CD8-positive, alpha-beta memory T cell (primary cell): Measurements from ENCODE around the gene SEPTIN14. TPM values are rescaled to one million over a fixed set of nuclear protein-coding genes. Genes with fewer than 3 reads are reported as not detected.
"Not testable (repeated sequence)": the region's sequence is repeated elsewhere in the genome, so short reads cannot be mapped to it uniquely, and the experiment has no call there.

Source experiments
- CTCF ChIA-PET: fragments of 350-600 bp; sonication (Branson Sonifier 250); formaldehyde crosslinking; loops from one replicate; lab custom pipeline; 2021; ENCODE audit warnings: antibody characterized with exemption; lab: Charles Lee
- POLR2A ChIA-PET: fragments of 350-600 bp; sonication (Branson Sonifier 250); formaldehyde crosslinking; loops from one replicate; lab custom pipeline; 2021; ENCODE audit warnings: antibody characterized with exemption; lab: Charles Lee
- DNase-seq, 5 donors: peaks; one replicate each; pipeline versions ENCODE4 v3.0.0 to v3.0.0-alpha.2; 2020 to 2022; ENCODE audit warnings: mixed read lengths in 1 of 5
- H3K27ac ChIP-seq: one replicate; pipeline ENCODE4 v1.7.0; 2013; ENCODE audit warnings: low read depth, mild to moderate bottlenecking, low read length, moderate library complexity
- H3K27me3 ChIP-seq: 2 replicates; pipeline ENCODE4 v1.7.0; 2013; ENCODE audit warnings: low read length, mild to moderate bottlenecking; ENCODE audit not compliant: insufficient read depth, poor library complexity, severe bottlenecking
- H3K36me3 ChIP-seq: 2 replicates; pipeline ENCODE4 v1.7.0; 2013; ENCODE audit warnings: mild to moderate bottlenecking, low read length, moderate library complexity; ENCODE audit not compliant: insufficient read depth
- H3K4me1 ChIP-seq: 2 replicates; pipeline ENCODE4 v1.7.0; 2013; ENCODE audit warnings: mild to moderate bottlenecking, low read length, moderate library complexity; ENCODE audit not compliant: insufficient read depth
- H3K4me3 ChIP-seq: 2 replicates; pipeline ENCODE4 v1.7.0; 2013; ENCODE audit warnings: mild to moderate bottlenecking, low read length
- H3K9me3 ChIP-seq: 2 replicates; pipeline ENCODE4 v1.7.0; 2013; ENCODE audit warnings: mild to moderate bottlenecking, low read length
- H3K27ac Mint-ChIP-seq, 8 donors: one replicate each; pipeline ENCODE4 v1.8.0; 2020 to 2021; ENCODE audit warnings: mixed read lengths in 8 of 8, mild to moderate bottlenecking in 6 of 8, inconsistent platforms in 3 of 8, moderate library complexity in 3 of 8
- H3K27me3 Mint-ChIP-seq, 2 donors: one replicate each; pipeline ENCODE4 v1.8.0; 2020 to 2021; ENCODE audit warnings: mixed read lengths in 2 of 2, mild to moderate bottlenecking in 1 of 2, moderate library complexity in 1 of 2
- H3K36me3 Mint-ChIP-seq, 3 donors: one replicate each; pipeline ENCODE4 v1.8.0; 2020 to 2021; ENCODE audit warnings: mixed read lengths in 3 of 3, inconsistent platforms in 1 of 3, mild to moderate bottlenecking in 1 of 3
- H3K4me1 Mint-ChIP-seq, 3 donors: one replicate each; pipeline ENCODE4 v1.8.0; 2020 to 2021; ENCODE audit warnings: mixed read lengths in 3 of 3, inconsistent platforms in 1 of 3, mild to moderate bottlenecking in 1 of 3
- H3K4me3 Mint-ChIP-seq, 7 donors: one replicate each; pipeline ENCODE4 v1.8.0; 2020 to 2021; ENCODE audit warnings: mixed read lengths in 7 of 7, mild to moderate bottlenecking in 6 of 7, moderate library complexity in 4 of 7, inconsistent platforms in 2 of 7
- H3K9me3 Mint-ChIP-seq, 5 donors: one replicate each; pipeline ENCODE4 v1.8.0; 2020 to 2022; ENCODE audit warnings: mixed read lengths in 5 of 5, mild to moderate bottlenecking in 3 of 5, moderate library complexity in 2 of 5, inconsistent platforms in 1 of 5
- polyA plus RNA-seq: library from polyadenylated mRNA; unstranded; fragments of 300-500 nt; fragmentation: Illumina TruSeq; gene quantifications from one replicate; pipeline ENCODE4 v1.2.3, GENCODE V29; 2021
- total RNA-seq, 2 experiments: library from RNA; stranded (reverse); gene quantifications; one replicate each; pipeline ENCODE4 v1.2.3, GENCODE V29; 2021

SEPTIN14 gene
- not detected for total RNA-seq
- not detected for polyA plus RNA-seq

- H3K36me3 ChIP-seq, H3K36me3 Mint-ChIP-seq, DNase-seq, POLR2A ChIA-PET, H3K27me3 ChIP-seq, CTCF ChIA-PET, H3K27ac ChIP-seq, H3K4me1 ChIP-seq, H3K4me3 Mint-ChIP-seq, H3K4me1 Mint-ChIP-seq, H3K27ac Mint-ChIP-seq, H3K9me3 ChIP-seq, H3K4me3 ChIP-seq: not testable (repeated sequence)
- Mint-ChIP-seq H3K9me3 (peaks cover 0 to 11% (median 3%) of the 10 kb centered on the region in 5 donors), H3K27me3 (peaks cover 5 to 18% of the 10 kb centered on the region in 2 donors)
These were observed at the start of gene SEPTIN14 for GRCh38 chr7:55862652-55863051. Gene SEPTIN14 (minus strand): TSS chr7:55862752. CDS start chr7:55861996, 756 bp downstream.

GRCh38 chr7:55903985-55904759 lies 41.6 kb upstream of the SEPTIN14 start:
- Histone ChIP-seq H3K4me1 (no peaks in the 10 kb centered on the region), H3K27ac (no peak overlapping the region), H3K27me3 (no peaks in the 10 kb centered on the region), H3K4me3 (no peak overlapping the region), H3K9me3 (no peaks in the 10 kb centered on the region), H3K36me3 (no peaks in the 10 kb centered on the region)
- H3K9me3 Mint-ChIP-seq = peaks cover 0 to 3% (median 0%) of the 10 kb centered on the region in 5 donors
- ChIA-PET POLR2A (no interaction called here), CTCF (no interaction called here)
- no peaks in the 10 kb centered on the region for H3K4me1 Mint-ChIP-seq
- H3K36me3 Mint-ChIP-seq = peaks cover 2 to 9% (median 2%) of the 10 kb centered on the region in 3 donors
- H3K4me3 Mint-ChIP-seq = no peak overlapping the region
- H3K27me3 Mint-ChIP-seq = no peaks in the 10 kb centered on the region
- DNase-seq = no peak
- H3K27ac Mint-ChIP-seq = peak overlapping the region in 1 of 8 donors; percentile 47

- H3K4me1 Mint-ChIP-seq, H3K9me3 Mint-ChIP-seq, H3K4me3 ChIP-seq, H3K27ac ChIP-seq, H3K27ac Mint-ChIP-seq, CTCF ChIA-PET, H3K36me3 Mint-ChIP-seq, H3K36me3 ChIP-seq, H3K4me3 Mint-ChIP-seq, H3K4me1 ChIP-seq, H3K27me3 ChIP-seq, POLR2A ChIA-PET, H3K9me3 ChIP-seq, H3K27me3 Mint-ChIP-seq, DNase-seq: not testable (repeated sequence)
These were observed 38.5 kb upstream of the SEPTIN14 start for GRCh38 chr7:55901059-55901458.

- no peak overlapping the region for H3K4me3 Mint-ChIP-seq
- POLR2A ChIA-PET = no interaction called here
- H3K27me3 Mint-ChIP-seq = no peaks in the 10 kb centered on the region
- no peak overlapping the region for H3K27ac Mint-ChIP-seq
- no peak overlapping the region for H3K27ac ChIP-seq
- no peak overlapping the region for H3K4me3 ChIP-seq
- no peaks in the 10 kb centered on the region for H3K4me1 ChIP-seq
- H3K4me1 Mint-ChIP-seq = no peaks in the 10 kb centered on the region
- H3K36me3 ChIP-seq = no peaks in the 10 kb centered on the region
- H3K9me3 Mint-ChIP-seq = peaks cover 0 to 3% (median 0%) of the 10 kb centered on the region in 5 donors
- no peaks in the 10 kb centered on the region for H3K27me3 ChIP-seq
- CTCF ChIA-PET = no interaction called here
- no peak for DNase-seq
- no peaks in the 10 kb centered on the region for H3K9me3 ChIP-seq
- H3K36me3 Mint-ChIP-seq = peaks cover 1 to 5% (median 4%) of the 10 kb centered on the region in 3 donors
These were observed 35.7 kb upstream of the SEPTIN14 start for GRCh38 chr7:55898287-55898686.

- Histone ChIP-seq H3K36me3 (no peaks in the 10 kb centered on the region), H3K9me3 (no peaks in the 10 kb centered on the region), H3K27me3 (no peaks in the 10 kb centered on the region), H3K4me3 (no peak overlapping the region), H3K4me1 (no peaks in the 10 kb centered on the region), H3K27ac (no peak overlapping the region)
- CTCF ChIA-PET = no interaction called here
- Mint-ChIP-seq H3K4me3 (no peak overlapping the region), H3K27me3 (no peaks in the 10 kb centered on the region), H3K9me3 (no peaks in the 10 kb centered on the region), H3K36me3 (peaks cover 0 to 4% (median 0%) of the 10 kb centered on the region in 3 donors), H3K27ac (no peak overlapping the region), H3K4me1 (no peaks in the 10 kb centered on the region)
- no peak for DNase-seq
- POLR2A ChIA-PET = no interaction called here
These were observed 32.5 kb upstream of the SEPTIN14 start for GRCh38 chr7:55895021-55895420.

- Histone ChIP-seq H3K27me3 (no peaks in the 10 kb centered on the region), H3K27ac (no peak overlapping the region), H3K4me3 (no peak overlapping the region), H3K9me3 (no peaks in the 10 kb centered on the region), H3K36me3 (no peaks in the 10 kb centered on the region), H3K4me1 (no peaks in the 10 kb centered on the region)
- ChIA-PET CTCF (no interaction called here), POLR2A (no interaction called here)
- Mint-ChIP-seq H3K27ac (no peak overlapping the region), H3K27me3 (no peaks in the 10 kb centered on the region), H3K9me3 (no peaks in the 10 kb centered on the region), H3K4me3 (no peak overlapping the region), H3K4me1 (no peaks in the 10 kb centered on the region), H3K36me3 (peaks cover 0 to 4% (median 0%) of the 10 kb centered on the region in 3 donors)
- DNase-seq = no peak
These were observed 31.4 kb upstream of the SEPTIN14 start for GRCh38 chr7:55893940-55894339.

- H3K9me3 Mint-ChIP-seq, H3K27me3 ChIP-seq, H3K9me3 ChIP-seq, H3K36me3 Mint-ChIP-seq, H3K27ac ChIP-seq, DNase-seq, H3K36me3 ChIP-seq, H3K4me3 ChIP-seq, H3K27me3 Mint-ChIP-seq, H3K4me1 ChIP-seq, POLR2A ChIA-PET: not testable (repeated sequence)
- CTCF ChIA-PET = interaction anchor here (0.6 kb wide), 1 partner anchor 77 kb away, joined by 3 read pairs; no protein-coding TSS in a partner anchor
- Mint-ChIP-seq H3K4me3 (peak overlapping the region; percentile 84 to 96 (median 88)), H3K4me1 (peaks cover 6 to 12% (median 7%) of the 10 kb centered on the region in 3 donors), H3K27ac (peak overlapping the region; percentile 79 to 96 (median 90))
These were observed 25.8 kb upstream of the SEPTIN14 start for GRCh38 chr7:55888378-55888777.

GRCh38 chr7:55887821-55888247 lies 25.3 kb upstream of the SEPTIN14 start:
- Mint-ChIP-seq H3K27ac (peak overlapping the region; percentile 79 to 96 (median 90)), H3K27me3 (peaks cover 0 to 4% of the 10 kb centered on the region in 2 donors), H3K4me1 (peaks cover 6 to 12% (median 7%) of the 10 kb centered on the region in 3 donors), H3K36me3 (peaks cover 0 to 5% (median 0%) of the 10 kb centered on the region in 3 donors), H3K9me3 (no peaks in the 10 kb centered on the region), H3K4me3 (peak overlapping the region; percentile 84 to 96 (median 88))
- POLR2A ChIA-PET = no interaction called here
- CTCF ChIA-PET = no interaction called here
- Histone ChIP-seq H3K36me3 (no peaks in the 10 kb centered on the region), H3K4me3 (no peak overlapping the region), H3K27ac (no peak overlapping the region), H3K9me3 (no peaks in the 10 kb centered on the region), H3K27me3 (no peaks in the 10 kb centered on the region), H3K4me1 (peaks cover 3% of the 10 kb centered on the region)
- peak in 1 of 5 donors; percentile 7 for DNase-seq
